Epithelial cell of esophagus (primary cell): ENCODE results near the gene CEP112.

Experiments
- DNase-seq: peaks from one replicate; pipeline ENCODE4 v3.0.0; 2010; ENCODE audit warnings: low read depth
- H3K4me3 ChIP-seq: 2 replicates; pipeline ENCODE4 v1.5.1; 2011; ENCODE audit warnings: mild to moderate bottlenecking, low read length, control low read depth
- TF ChIP-seq, protein P1 (sequence below): IDR thresholded peaks from 2 replicates; pipeline ENCODE4 v1.5.1; 2011; ENCODE audit warnings: low read depth, mild to moderate bottlenecking, low read length, control low read depth, inconsistent platforms; ENCODE audit not compliant: insufficient read depth; ENCODE audit errors: missing control alignments

The CEP112 gene

DNA sequence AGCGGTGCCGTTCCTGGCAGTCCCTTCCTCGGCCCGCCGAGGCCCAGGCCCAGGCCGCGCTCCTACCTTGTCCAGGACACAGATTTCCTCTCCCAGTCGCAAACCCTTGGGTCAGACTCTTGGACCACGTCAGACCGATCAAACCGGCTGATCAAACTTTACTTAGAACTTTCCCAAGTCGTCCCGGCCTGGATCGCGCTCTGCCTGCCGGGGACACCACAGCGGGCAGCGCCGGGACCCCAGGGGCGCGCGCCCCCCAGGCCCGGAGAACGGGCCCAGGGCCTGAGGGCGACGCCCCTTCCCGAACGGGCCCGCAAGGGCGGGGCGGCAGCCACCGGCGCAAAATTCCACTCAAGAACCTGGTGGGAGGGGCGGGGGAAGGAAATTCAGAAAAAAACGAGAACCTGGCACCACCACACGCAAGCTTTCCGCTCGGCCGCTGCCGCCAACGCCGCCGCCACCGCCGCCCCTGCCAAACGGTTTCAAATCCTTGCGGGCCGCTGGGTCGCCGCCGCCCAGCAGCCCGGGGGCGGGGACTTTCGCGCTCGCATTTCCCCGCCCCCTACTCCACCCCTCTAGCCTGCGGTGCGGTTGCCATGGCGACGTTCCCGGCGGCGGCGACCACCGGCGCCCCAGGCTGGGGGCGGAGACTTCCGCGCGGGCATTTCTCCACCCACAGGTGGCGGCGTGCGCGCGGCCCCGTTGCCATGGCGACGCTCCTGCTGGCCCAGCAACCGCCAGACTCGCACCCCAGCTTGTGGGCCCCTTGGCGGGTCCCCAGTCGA is at the start of gene CEP112:
Gene CEP112 (minus strand): TSS at position 541 of the 785 bp plus-strand sequence.
- peak; percentile 39 for DNase-seq
- TF ChIP-seq, protein P1, sequence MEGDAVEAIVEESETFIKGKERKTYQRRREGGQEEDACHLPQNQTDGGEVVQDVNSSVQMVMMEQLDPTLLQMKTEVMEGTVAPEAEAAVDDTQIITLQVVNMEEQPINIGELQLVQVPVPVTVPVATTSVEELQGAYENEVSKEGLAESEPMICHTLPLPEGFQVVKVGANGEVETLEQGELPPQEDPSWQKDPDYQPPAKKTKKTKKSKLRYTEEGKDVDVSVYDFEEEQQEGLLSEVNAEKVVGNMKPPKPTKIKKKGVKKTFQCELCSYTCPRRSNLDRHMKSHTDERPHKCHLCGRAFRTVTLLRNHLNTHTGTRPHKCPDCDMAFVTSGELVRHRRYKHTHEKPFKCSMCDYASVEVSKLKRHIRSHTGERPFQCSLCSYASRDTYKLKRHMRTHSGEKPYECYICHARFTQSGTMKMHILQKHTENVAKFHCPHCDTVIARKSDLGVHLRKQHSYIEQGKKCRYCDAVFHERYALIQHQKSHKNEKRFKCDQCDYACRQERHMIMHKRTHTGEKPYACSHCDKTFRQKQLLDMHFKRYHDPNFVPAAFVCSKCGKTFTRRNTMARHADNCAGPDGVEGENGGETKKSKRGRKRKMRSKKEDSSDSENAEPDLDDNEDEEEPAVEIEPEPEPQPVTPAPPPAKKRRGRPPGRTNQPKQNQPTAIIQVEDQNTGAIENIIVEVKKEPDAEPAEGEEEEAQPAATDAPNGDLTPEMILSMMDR = no peak
- H3K4me3 ChIP-seq = peak within 1 kb of the TSS; percentile 53

DNA sequence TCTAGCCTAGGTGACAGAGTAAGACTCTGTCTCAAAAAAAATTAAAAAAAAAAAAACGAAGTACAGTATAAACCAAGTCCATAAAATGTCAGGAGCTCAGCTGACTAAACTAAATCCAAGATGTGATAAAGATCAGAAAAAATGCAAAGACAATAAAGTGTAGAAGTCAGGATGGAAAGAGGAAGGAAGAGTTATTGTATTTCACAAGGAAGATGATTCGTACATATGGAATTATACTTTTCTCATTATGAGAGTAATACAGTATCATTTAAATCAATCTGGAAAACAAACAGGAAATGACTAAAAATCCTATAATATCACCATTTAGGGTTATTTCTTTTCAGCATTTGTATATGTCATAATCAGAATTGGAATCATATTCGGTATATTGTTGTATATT is 48.7 kb upstream of the CEP112 start:
- TF ChIP-seq, protein P1 = no peak
- no peak overlapping the region for H3K4me3 ChIP-seq
- DNase-seq = peak; percentile 17

DNA sequence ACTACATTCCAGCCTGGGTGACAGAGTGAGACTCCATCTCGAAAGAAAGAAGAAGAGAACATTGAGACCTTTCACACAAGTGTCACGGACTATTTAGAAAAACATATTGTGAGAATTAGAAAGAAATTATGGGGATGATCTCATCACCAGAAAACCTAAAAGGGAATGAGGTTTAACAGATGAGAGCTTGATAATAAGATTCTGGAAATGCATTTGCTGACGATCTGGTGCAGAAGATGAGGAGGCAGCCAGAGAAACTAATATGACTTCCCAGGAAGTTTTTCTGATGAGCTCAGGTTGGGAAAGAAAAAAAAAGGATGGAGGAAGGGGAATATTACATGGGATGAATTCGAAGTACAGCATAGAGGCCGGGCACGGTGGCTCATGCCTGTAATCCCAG is 48.1 kb upstream of the CEP112 start:
- TF ChIP-seq, protein P1 = no peak
- DNase-seq = no peak
- H3K4me3 ChIP-seq = no peak overlapping the region

DNA sequence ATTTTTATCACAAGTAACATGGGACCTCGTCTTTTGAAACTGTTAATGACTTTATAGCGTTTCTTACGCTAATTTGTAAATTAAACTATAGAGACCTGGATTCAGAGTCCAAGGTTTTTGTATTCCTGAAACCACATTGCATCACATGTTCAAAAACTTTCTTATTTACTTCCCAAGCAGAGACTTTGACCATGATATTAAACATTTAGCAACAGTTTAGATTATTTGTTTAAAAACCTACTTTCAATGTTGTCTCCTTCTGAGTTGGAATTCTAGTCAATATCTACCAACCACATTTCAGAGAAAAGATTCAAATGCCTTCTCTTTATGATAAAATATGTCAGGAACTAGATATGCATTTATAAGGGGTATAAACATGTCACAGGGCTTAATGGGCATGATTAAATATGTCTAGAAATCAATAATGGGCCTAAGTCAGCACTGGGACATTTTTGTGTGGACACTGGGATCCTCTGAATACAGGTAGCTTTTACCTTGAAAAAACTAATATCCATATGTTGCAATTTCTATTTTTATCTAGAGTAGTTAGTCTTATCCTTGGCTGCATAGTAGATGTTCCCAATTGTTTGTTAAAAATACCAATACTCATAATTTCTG is 43.6 kb upstream of the CEP112 start:
- H3K4me3 ChIP-seq = no peak overlapping the region
- TF ChIP-seq, protein P1 = no peak
- DNase-seq = no peak

DNA sequence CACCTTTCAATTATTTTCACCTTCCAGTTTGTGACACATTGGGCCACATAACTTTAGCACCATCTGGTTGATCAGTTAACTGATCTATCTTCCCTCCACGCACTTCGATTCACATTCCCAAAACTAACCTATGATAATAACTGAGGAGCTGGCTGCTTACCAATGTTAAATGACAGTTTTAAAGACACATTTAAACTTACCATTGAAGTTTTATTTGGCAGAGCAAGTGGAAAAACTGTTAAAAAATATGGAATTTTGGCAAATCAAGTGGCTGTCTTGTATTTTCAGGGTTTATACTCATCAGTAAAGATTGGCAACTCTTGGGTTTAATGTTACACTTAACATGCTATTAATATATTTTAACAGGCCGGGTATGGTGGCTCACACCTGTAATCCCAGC is 42.7 kb upstream of the CEP112 start:
- no peak for DNase-seq
- TF ChIP-seq, protein P1 = no peak
- H3K4me3 ChIP-seq = no peak overlapping the region

DNA sequence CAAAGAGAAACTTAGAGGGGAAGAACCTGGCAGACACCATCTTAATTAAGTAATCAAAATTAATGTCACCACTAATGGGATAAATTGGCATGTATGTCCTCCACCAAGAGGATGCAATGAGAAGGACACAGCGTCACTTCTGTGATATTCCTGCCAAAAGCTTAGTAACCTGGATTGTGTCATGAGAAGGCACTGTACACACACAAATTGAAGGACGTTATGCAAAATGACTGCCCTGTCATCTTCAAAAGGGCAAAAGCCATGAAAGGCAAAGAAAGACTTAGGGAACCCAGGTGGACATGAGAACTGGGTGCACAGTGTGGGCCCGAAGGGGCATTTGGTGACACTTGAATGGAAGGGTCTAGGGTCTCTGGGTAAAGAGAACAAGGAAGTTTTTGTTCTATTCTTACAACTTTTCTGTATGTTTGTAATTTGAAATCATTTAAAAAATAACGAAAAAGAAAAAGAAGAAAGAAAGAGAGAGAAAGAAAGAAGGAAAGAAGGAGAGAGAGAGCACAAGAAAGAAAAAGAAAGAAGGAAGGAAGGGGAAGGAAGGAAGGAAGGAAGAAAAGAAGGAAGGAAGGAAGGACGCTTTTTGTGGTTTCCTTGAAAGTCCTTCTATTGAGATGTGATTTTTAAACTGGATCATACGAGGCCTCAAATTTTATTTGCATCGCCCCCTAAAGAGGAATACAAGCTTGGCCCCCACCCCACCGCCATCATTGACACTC is 41.3 kb upstream of the CEP112 start:
- peak; percentile 4 for DNase-seq
- TF ChIP-seq, protein P1 = no peak
- no peak overlapping the region for H3K4me3 ChIP-seq
